ENCODE data around the gene ZBTB20.

The ZBTB20 gene

DNA sequence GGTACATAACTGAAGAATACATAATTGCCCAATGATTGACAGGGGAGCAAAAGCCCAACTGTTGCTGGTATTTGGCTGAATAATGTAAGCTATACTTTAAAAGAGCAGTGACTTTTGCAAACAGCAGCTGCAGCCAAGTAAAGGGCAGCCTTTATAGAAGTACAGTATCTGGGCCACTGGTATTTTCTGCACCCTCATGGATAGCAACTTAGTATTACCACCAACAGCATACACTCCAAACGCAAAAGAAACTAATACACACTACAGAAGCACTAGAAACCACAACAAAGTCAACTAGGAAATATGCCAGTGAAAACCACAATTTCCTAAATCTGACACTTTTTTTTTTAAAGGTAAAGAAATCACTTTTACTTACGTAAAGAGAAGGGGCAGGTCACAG lies 647.1 kb downstream of the ZBTB20 start:
- TF ChIP-seq POLR2AphosphoS5 (IDR thresholded peaks at IDR 0.05; ENCODE audit: low read depth, low read length) (no peak), SIN3A (IDR thresholded peaks at IDR 0.05; ENCODE audit: borderline replicate concordance, insufficient read depth, low read length) (no peak), TAF1 (IDR thresholded peaks at IDR 0.05; ENCODE audit: borderline replicate concordance, insufficient read depth, low read length) (no peak), FOXP2 (optimal IDR thresholded peaks at IDR 0.05; ENCODE audit: borderline replicate concordance, extremely low read depth, extremely low read length, insufficient read depth) (no peak)
- TF ChIP-seq, protein P1, sequence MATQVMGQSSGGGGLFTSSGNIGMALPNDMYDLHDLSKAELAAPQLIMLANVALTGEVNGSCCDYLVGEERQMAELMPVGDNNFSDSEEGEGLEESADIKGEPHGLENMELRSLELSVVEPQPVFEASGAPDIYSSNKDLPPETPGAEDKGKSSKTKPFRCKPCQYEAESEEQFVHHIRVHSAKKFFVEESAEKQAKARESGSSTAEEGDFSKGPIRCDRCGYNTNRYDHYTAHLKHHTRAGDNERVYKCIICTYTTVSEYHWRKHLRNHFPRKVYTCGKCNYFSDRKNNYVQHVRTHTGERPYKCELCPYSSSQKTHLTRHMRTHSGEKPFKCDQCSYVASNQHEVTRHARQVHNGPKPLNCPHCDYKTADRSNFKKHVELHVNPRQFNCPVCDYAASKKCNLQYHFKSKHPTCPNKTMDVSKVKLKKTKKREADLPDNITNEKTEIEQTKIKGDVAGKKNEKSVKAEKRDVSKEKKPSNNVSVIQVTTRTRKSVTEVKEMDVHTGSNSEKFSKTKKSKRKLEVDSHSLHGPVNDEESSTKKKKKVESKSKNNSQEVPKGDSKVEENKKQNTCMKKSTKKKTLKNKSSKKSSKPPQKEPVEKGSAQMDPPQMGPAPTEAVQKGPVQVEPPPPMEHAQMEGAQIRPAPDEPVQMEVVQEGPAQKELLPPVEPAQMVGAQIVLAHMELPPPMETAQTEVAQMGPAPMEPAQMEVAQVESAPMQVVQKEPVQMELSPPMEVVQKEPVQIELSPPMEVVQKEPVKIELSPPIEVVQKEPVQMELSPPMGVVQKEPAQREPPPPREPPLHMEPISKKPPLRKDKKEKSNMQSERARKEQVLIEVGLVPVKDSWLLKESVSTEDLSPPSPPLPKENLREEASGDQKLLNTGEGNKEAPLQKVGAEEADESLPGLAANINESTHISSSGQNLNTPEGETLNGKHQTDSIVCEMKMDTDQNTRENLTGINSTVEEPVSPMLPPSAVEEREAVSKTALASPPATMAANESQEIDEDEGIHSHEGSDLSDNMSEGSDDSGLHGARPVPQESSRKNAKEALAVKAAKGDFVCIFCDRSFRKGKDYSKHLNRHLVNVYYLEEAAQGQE (IDR thresholded peaks at IDR 0.05; ENCODE audit: insufficient read depth in 1 of 2, low read depth in 2 of 2, low read length in 2 of 2): no peak

DNA sequence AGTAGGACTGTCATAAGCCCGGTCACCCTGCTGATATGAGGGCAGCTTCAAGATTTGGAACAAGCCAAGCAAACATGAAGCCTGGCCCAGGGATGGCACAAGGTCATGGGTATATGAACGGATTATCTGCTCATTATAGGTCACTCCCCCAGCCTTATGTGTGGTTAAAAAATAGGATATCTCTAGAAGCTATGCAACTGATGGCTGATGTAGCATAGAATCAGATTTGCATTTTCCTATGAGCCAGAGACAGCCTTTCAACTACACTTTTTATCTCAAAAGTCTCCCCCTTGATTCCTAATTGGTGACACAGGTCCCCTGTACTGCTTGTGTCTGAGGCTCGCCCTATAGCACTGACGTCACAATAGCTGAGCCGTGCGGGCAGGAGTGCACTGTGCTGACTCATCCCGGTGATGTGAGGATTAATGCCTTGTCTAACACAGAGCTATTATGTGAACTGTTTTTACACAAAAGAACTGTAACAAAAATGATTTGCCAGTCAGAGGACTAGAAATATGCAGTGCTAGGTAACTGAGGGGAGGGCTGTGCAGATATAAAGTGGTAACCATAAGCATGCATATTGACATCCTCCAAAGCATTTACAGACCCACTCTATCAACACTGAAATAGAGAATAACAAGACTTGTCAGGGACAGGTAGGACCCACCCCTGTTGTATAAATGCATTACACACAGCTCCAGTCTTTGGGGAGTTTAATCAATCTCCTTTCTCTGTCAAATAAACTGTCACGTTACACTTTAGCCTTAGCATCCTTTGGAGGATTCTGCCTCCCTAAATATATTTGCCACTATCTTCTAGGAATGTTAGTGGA lies 648.3 kb downstream of the ZBTB20 start:
- TF ChIP-seq SIN3A (IDR thresholded peaks at IDR 0.05; ENCODE audit: borderline replicate concordance, insufficient read depth, low read length) (no peak), TAF1 (IDR thresholded peaks at IDR 0.05; ENCODE audit: borderline replicate concordance, insufficient read depth, low read length) (no peak), FOXP2 (optimal IDR thresholded peaks at IDR 0.05; ENCODE audit: borderline replicate concordance, extremely low read depth, extremely low read length, insufficient read depth) (no peak), POLR2AphosphoS5 (IDR thresholded peaks at IDR 0.05; ENCODE audit: low read depth, low read length) (no peak)
- TF ChIP-seq, protein P1 (IDR thresholded peaks at IDR 0.05; ENCODE audit: insufficient read depth in 1 of 2, low read depth in 2 of 2, low read length in 2 of 2): no peak

DNA sequence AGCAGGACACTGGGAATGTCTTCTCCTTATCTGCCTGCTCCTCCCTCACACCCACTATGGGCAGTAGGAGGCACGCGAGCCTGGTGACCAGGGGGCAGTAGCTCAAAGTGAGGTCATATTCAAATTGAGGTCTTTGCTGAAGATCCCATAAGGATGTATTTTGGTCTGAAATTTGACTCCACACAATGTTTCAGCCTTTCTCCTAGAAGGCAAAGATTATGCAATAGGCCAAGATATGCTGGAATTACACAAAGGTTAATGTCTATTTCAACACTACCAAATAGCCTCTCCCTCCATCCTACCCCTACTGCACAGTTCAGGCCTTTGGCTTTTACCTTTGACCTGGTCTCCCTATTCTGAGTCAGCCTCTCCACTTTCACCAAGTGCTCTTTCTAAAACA lies 650.2 kb downstream of the ZBTB20 start:
- TF ChIP-seq SIN3A (IDR thresholded peaks at IDR 0.05; ENCODE audit: borderline replicate concordance, insufficient read depth, low read length): no peak
- TF ChIP-seq POLR2AphosphoS5 (IDR thresholded peaks at IDR 0.05; ENCODE audit: low read depth, low read length): no peak

DNA sequence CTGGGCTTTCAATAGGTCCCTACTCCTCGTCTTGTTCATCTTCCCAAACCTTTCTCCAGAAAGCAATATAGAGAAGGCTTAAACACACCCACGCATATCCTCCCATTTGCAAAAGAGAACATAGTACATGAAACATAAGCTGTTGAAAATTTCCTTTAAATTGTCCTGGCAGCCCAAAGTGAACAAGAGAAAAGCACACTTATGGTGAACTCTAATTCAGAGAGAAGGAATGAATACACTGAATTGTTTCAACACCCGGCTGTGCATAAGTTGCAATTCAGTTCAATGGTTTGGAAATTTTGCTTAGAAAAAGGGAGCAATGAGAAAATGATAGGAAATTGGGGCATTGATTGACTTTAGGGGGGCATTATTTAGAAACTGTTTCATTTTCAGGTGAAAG lies 650.6 kb downstream of the ZBTB20 start:
- TF ChIP-seq POLR2AphosphoS5 (IDR thresholded peaks at IDR 0.05; ENCODE audit: low read depth, low read length) (no peak), FOXP2 (optimal IDR thresholded peaks at IDR 0.05; ENCODE audit: borderline replicate concordance, extremely low read depth, extremely low read length, insufficient read depth) (no peak), TAF1 (IDR thresholded peaks at IDR 0.05; ENCODE audit: borderline replicate concordance, insufficient read depth, low read length) (no peak), SIN3A (IDR thresholded peaks at IDR 0.05; ENCODE audit: borderline replicate concordance, insufficient read depth, low read length) (no peak)
- TF ChIP-seq, protein P1 (IDR thresholded peaks at IDR 0.05; ENCODE audit: insufficient read depth in 1 of 2, low read depth in 2 of 2, low read length in 2 of 2): no peak

DNA sequence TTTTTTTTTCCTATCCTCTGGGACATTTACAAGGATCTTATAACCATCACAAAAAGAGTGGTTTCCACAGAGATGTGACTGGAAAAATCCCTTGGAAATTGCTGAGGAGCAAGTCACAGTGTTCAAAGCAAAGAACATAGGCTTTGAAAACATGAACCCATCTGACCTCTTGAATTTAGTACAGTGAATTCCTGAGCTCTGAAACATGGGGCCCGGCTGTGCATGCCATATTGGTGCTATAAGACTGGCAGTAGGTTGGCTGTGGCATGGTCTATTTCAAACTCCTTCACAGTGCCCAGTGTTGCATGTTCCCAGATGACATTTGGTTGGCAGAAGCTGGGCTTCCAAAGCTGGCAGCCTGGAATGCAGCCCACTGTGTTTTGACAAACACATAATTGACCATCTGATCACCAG lies 651.1 kb downstream of the ZBTB20 start:
- TF ChIP-seq, protein P1 (IDR thresholded peaks at IDR 0.05; ENCODE audit: insufficient read depth in 1 of 2, low read depth in 2 of 2, low read length in 2 of 2): no peak
- TF ChIP-seq POLR2AphosphoS5 (IDR thresholded peaks at IDR 0.05; ENCODE audit: low read depth, low read length): no peak
- TF ChIP-seq SIN3A (IDR thresholded peaks at IDR 0.05; ENCODE audit: borderline replicate concordance, insufficient read depth, low read length): no peak
- TF ChIP-seq TAF1 (IDR thresholded peaks at IDR 0.05; ENCODE audit: borderline replicate concordance, insufficient read depth, low read length): no peak
- TF ChIP-seq FOXP2 (optimal IDR thresholded peaks at IDR 0.05; ENCODE audit: borderline replicate concordance, extremely low read depth, extremely low read length, insufficient read depth): no peak
